DMS53 treated with DMSO at 0.1 percent for 48 hours (cell line): ENCODE results near the gene MRPL49.
"Not testable (repeated sequence)": the region's sequence is repeated elsewhere in the genome, so short reads cannot be mapped to it uniquely, and the experiment has no call there.

Experiments used
- DNase-seq: peaks from one replicate; lab custom pipeline; 2025; ENCODE audit not compliant: unreplicated experiment; lab: John Stamatoyannopoulos, UW

MRPL49 gene

GRCh38 chr11:65132238-65132987 is 10.3 kb downstream of the MRPL49 start:
- no peak for DNase-seq

GRCh38 chr11:65132988-65133700 is 11.0 kb downstream of the MRPL49 start:
- peak; percentile 41 for DNase-seq

DNA sequence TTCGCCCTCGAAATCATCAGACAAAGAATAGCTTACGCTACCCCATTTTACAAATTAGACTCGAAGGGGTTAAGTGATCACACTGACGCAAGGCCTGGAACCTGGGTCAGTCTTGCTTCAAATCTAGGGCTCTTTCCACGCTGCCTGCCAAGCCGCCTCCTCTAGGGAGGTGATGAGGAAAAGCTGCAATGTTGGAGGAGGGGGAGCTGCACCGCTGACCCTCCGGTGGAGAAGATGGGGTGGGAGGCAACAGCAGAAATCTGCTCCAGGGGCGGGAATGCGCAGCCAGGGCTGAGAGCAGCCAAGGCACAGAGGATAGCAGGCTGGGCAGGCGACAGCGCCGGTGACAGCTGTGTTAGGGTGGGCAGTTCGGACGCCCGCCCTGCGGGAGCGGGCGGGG is 11.6 kb downstream of the MRPL49 start:
- peak; percentile 9 for DNase-seq

DNA sequence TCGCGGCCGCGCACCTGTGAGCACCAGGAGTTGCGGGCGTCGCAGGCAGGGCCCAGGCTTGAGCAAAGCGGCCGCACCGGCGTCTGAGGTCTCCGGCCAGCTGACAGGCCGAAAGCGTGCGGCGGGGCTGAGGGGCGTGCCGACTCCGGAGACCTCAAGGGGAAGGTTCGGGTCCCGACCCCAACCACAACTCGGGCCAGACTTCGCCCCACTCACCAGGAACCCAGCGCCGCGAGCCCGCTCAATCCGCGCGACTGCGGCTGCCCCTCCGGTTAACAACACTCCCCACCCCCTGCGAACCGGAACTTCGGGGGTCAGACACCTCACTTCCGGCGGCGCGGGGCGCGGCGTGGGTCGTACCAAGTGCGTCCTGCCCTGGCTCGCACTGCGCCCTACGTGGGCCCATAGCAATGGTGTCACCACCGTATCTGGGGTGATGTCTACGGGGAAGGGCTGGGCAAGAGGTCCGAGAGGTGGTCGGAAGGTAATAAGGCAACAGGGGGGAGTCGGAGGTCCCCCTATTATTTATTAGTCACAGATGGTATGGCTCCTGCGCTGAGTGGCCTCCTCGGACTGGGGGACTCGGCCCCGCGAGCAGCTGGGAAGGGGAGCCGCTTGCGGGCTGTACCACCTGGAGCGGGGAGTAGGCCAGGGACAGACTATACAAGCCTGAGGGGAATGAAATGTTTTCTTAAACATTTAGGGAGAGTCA is 12.3 kb downstream of the MRPL49 start, which contains the start of gene SYVN1:
SYVN1 (minus strand) TSS at position 280 of the 712 bp plus-strand sequence. CDS start 918 bp downstream, outside the sequence.
- DNase-seq, result peak; percentile 93

DNA sequence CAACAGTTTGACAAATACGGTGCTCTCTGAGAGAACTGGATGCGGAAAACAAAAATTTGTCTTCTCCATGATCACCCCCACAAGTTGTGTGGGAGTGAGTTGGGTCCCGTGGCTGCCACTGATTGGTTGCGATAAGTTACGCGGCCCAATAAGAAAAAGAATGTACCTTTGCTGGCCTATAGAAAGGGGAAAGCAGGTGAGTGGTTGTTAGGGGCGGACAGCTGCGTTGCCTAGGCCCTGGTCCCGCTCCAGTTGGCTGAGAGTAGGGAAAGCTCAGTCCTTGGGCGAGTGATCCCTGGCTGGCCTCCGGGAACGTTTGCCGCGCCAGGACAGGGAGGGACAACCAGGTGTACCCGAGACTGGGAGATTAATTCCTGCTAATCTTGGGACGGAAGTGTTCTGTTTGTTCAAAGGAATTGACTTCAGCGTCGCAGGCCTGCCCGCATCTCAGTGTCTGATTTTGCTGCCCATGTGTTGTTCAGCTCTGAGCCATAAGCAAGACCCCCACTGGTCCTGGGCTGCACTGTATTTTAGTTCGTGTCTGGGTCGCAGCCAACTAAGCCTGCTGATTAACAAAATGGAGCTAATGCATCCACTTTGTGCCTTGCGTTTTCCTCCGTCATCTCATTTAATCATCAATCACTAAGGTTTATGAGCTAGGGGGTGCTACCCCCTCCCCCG is 13.0 kb downstream of the MRPL49 start:
- DNase-seq, result peak; percentile 97

DNA sequence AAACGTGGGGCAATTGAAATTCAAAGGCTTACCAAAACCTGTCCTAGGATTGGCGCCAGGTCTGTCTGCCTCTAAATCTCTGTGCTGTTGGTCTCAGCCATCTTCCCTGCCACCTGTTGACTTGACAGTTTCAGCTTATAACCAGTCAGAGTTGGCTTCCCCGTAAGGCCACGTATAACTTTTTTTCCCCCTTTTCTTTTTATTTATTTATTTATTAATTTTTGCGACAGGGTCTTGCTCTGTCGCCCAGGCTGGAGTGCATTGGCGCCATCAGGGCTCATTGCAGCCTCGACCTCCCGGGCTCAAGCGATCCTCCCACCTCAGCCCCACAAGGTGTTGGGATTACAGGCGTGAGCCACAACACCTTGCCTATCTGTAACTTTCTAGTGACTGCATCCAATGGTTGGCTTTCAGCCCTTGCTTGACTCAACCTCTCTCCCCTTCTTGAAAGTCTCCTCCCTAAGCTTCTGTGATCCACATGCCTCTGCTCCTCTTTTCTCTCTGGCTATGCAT is 13.6 kb downstream of the MRPL49 start:
- no peak for DNase-seq

DNA sequence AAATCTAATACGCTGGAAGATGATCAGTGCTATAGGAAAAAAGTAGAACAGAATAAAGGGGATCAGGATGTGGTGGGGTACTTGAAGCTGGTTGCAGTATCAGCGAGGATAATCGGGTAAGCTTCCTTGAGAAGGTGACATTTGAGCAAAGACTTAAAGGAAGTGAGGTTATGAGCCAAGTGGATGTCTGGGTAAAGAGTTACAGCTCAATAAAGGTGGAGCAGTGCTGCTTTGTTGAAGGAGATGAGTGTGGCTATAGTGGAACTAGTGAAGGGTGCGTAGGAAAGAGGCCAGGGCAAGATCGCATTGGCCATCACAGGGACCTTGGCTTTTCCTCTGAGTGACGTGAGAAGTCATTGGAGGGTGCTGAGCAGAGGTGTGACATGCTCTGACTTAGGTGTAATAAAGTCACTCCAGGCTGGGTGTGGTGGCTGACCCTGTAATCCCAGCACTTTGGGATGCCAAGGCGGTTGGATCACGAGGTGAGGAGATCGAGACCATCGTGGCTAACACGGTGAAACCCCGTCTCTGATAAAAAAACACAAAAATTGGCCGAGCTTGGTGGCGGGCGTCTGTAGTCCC is 14.5 kb downstream of the MRPL49 start:
- no peak for DNase-seq

GRCh38 chr11:65141896-65142494 is 19.9 kb downstream of the MRPL49 start:
- no peak for DNase-seq

GRCh38 chr11:65147352-65148075 is 25.4 kb downstream of the MRPL49 start:
- DNase-seq, result no peak

DNA sequence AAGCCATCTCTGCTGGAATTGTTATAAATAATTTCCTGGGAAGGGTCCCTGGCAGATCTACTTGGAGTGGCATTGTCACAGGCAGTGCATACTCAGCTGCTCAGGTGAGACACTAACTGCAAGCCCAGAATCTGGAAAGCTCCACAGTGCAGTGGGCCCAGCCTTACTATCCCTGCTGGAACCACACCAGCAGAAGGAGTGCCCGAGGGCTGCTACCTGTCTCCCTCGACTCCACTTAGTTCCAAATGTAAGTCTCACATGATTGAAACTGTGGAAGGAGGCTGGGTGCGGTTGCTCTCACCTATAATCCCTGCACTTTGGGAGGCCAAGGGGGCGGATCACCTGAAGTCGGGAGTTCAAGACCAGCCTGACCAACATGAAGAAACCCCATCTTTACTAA is 26.5 kb downstream of the MRPL49 start:
- DNase-seq, result no peak

- not testable (repeated sequence) for DNase-seq
Measured at GRCh38 chr11:65150131-65150508, 28.0 kb downstream of the MRPL49 start.

DNA sequence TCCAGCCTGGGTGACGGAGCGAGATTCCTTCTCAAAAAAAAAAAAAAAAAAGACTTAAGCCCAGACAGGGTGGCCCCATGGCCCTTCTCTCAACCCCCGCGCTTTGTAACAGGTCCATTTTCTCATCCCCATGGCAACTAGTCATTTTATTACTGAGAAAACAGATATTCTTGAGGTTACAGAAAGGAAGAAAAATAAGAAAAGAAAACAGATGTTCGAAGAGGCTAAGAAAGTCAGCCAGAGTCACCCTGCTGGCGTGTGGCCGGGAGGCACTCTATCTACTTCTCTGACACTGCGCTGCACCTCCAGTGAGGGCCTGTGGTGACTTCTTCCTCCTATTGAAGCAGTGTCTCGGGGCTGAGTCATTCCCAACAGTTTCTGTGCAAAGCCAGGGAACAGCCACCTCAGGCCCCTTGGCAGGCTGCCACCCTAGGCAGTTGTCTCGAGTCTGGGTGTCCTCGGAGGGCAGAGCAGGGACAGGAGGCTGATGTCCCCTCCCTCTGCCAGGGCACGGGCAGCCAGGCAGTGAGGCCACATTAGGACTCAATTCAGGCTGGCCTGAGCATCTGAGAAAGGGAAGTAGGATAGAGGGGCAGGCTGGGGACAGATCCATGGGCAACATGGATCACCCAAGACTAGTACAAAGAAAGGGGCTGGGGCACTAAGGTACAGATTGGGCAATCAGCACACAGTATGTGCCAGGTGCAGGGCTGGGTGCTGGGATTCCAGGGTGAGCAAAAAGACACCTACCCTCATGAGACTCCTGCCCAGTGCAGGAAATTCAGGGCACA is 28.6 kb downstream of the MRPL49 start:
- DNase-seq, result peak; percentile 94

DNA sequence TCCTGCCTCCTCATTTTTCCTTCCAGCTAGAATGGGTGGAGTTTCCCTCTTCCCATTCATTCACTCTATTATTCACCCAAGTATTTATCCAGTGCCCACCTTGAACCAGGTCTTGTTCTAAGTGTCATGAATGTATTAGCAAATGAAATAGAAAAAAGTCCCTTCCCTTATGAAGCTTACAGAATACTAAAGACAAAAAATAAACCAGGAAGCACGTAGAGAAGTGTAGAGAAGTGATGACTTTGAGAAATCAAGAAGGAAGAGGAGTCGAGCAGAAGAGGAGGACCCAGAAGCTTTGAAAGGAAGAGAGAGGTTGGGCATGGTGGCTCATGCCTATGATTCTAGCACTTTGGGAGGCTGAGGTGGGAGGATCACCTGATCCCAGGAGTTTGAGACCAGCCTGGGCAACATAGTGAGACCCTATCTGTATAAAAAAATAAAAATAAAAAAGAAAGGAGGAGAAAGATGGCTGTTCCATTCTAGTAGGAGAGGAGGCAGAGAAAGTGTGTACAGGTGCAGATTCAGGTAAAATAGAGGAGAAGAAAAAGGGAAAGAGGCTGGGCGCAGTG is 29.3 kb downstream of the MRPL49 start:
- no peak for DNase-seq

GRCh38 chr11:65152122-65152521 is 30.0 kb downstream of the MRPL49 start:
- DNase-seq, result no peak

- DNase-seq, result no peak
Measured at GRCh38 chr11:65156256-65156655, 34.1 kb downstream of the MRPL49 start.

DNA sequence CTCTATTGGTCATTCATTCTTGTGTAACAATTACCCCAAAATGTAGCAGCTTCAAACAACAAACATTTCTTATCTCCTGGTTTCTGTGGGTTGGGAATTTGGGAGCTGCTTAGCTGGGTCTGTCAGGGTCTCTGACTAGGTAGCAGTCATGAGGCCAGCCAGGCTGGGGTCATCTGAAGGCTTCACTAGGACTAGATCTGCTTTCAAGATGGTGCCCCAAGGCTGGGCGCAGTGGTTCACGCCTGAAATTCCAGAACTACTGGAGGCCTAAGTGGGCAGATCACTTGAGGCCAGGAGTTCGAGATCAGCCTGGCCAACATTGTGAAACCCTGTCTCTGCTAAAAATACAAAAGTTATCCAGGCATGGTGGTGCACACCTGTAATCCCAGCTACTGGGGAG is 34.8 kb downstream of the MRPL49 start:
- no peak for DNase-seq

DNA sequence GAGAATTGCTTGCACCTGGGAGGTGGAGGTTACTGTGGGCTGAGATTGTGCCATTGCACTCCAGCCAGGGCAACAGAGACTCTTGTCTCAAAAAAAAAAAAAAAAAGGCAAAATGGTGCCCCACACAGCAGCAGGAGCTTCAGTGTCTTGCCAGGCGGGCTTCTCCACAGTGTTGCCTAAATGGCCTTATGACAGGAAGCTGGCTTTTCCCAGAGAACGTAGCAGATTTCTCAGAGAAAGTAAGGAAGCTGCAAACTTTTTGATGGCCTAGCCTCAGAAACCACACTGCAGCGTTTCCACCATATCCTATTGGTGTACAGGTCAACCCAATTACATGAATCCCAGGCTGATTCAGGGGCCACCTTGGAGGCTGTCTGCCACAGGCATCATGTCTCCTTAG is 35.2 kb downstream of the MRPL49 start:
- no peak for DNase-seq

DNA sequence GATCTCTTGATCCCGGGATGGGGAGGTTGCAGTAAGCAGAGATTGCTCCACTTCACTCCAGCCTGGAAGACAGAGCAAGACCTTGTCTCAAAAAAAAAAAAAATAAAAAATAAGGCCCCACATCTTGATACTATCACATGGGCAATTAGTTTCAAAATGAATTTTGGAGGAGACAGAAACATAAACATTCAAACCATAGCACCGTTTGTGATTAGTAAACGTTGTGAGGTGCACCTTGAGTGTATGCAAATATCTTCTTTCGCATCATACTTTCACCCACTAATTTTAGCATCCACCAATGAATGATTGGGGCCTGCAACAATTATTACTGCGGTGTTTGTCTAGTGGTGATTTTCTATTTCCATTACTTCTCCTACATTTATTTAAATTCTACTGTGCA is 36.9 kb downstream of the MRPL49 start:
- no peak for DNase-seq
